Calu3 (cell line): ENCODE data around the gene PODNL1. TPM values are rescaled to one million over a fixed set of nuclear protein-coding genes. Genes with fewer than 3 reads are reported as not detected.

Experiments
- BruUV-seq: library from RNA; stranded (reverse); fragments of 400-500 nt; replicated peaks from 2 replicates; lab custom pipeline; 2021; lab: Mats Ljungman, UMichigan
- CTCF ChIA-PET: fragments of 300-600 bp; sonication (Branson Sonifier 250); formaldehyde crosslinking; loops from one replicate; lab custom pipeline; 2022; ENCODE audit warnings: antibody characterized with exemption; lab: Charles Lee
- DNase-seq: peaks from one replicate; pipeline ENCODE4 v3.0.0; 2022
- H3K27ac Mint-ChIP-seq: one replicate; pipeline ENCODE4 v1.8.0; 2022; ENCODE audit warnings: mixed read lengths; ENCODE audit not compliant: unreplicated experiment
- H3K27me3 Mint-ChIP-seq: one replicate; pipeline ENCODE4 v1.8.0; 2022; ENCODE audit warnings: mixed read lengths; ENCODE audit not compliant: unreplicated experiment
- H3K36me3 Mint-ChIP-seq: one replicate; pipeline ENCODE4 v1.8.0; 2022; ENCODE audit warnings: mild to moderate bottlenecking, moderate library complexity, mixed read lengths; ENCODE audit not compliant: insufficient read depth, unreplicated experiment
- H3K4me1 Mint-ChIP-seq: one replicate; pipeline ENCODE4 v1.8.0; 2022; ENCODE audit warnings: mild to moderate bottlenecking, low read depth, mixed read lengths; ENCODE audit not compliant: unreplicated experiment
- H3K4me3 Mint-ChIP-seq: one replicate; pipeline ENCODE4 v1.8.0; 2022; ENCODE audit warnings: mild to moderate bottlenecking, low read depth, moderate library complexity, mixed read lengths; ENCODE audit not compliant: unreplicated experiment
- H3K9me3 Mint-ChIP-seq: one replicate; pipeline ENCODE4 v1.8.0; 2022; ENCODE audit warnings: low read depth, mixed read lengths; ENCODE audit not compliant: unreplicated experiment
- CTCF ChIP-seq: fragments of 200-600 bp; IDR thresholded peaks from one replicate; pipeline ENCODE4 v1.8.0; 2022; ENCODE audit warnings: antibody characterized with exemption; ENCODE audit not compliant: unreplicated experiment
- intact Hi-C: fragments of 100-400 bp; cut with micrococcal nuclease; formaldehyde crosslinking; loops from one replicate; pipeline ENCODE4 v1.10.0; 2022; ENCODE audit not compliant: unreplicated experiment
- total RNA-seq: library from RNA; stranded (reverse); gene quantifications from 2 replicates; pipeline ENCODE4 v1.2.3, GENCODE V29; 2022

The PODNL1 gene
- total RNA-seq, 1 experiment from 2014 or later: not detected

- no peaks in the 10 kb centered on the region for H3K9me3 Mint-ChIP-seq
- no peaks in the 10 kb centered on the region for H3K4me1 Mint-ChIP-seq
- peak within 1 kb of the TSS; percentile 67 for H3K27ac Mint-ChIP-seq
- BruUV-seq: no TSS peak
- peaks cover 35% of the 10 kb centered on the region for H3K36me3 Mint-ChIP-seq
- DNase-seq: peak; percentile 95
- intact Hi-C loops: no loop called here
- CTCF ChIA-PET: interaction anchor here (0.6 to 0.8 kb wide), 2 partner anchors 50 to 71 kb away, joined by 4 to 5 read pairs; no protein-coding TSS in a partner anchor
- peak within 1 kb of the TSS; percentile 73 for H3K4me3 Mint-ChIP-seq
- H3K27me3 Mint-ChIP-seq: no peaks in the 10 kb centered on the region
- TF ChIP-seq CTCF: no peak
Measured at GRCh38 chr19:13952154-13952930, 14.1 kb upstream of the PODNL1 start, which contains the start of gene DCAF15. TSS of gene DCAF15 (plus strand) at chr19:13952509. CDS start at chr19:13952513, 4 bp downstream.

GRCh38 chr19:13951799-13952153 is 13.6 kb upstream of the PODNL1 start:
- Mint-ChIP-seq H3K9me3 (no peaks in the 10 kb centered on the region), H3K27me3 (no peaks in the 10 kb centered on the region), H3K4me1 (no peaks in the 10 kb centered on the region), H3K36me3 (peaks cover 34% of the 10 kb centered on the region), H3K27ac (peak overlapping the region; percentile 67), H3K4me3 (peak overlapping the region; percentile 73)
- no peak for DNase-seq
- TF ChIP-seq CTCF: no peak
- BruUV-seq: no TSS peak
- CTCF ChIA-PET: interaction anchor here (0.8 kb wide), 1 partner anchor 49 kb away, joined by 5 read pairs; no protein-coding TSS in a partner anchor
- intact Hi-C loops: no loop called here

GRCh38 chr19:13951043-13951442 is 12.8 kb upstream of the PODNL1 start:
- no peak for TF ChIP-seq CTCF
- no peak overlapping the region for H3K27ac Mint-ChIP-seq
- no TSS peak for BruUV-seq
- intact Hi-C loops: no loop called here
- H3K27me3 Mint-ChIP-seq: no peaks in the 10 kb centered on the region
- no peak overlapping the region for H3K4me3 Mint-ChIP-seq
- H3K36me3 Mint-ChIP-seq: peaks cover 29% of the 10 kb centered on the region
- no peak for DNase-seq
- CTCF ChIA-PET: no interaction called here
- H3K4me1 Mint-ChIP-seq: no peaks in the 10 kb centered on the region
- no peaks in the 10 kb centered on the region for H3K9me3 Mint-ChIP-seq

- TF ChIP-seq CTCF: no peak
- intact Hi-C loops: no loop called here
- CTCF ChIA-PET: no interaction called here
- no TSS peak for BruUV-seq
- Mint-ChIP-seq H3K9me3 (no peaks in the 10 kb centered on the region), H3K4me1 (no peaks in the 10 kb centered on the region), H3K4me3 (no peak overlapping the region), H3K27me3 (no peaks in the 10 kb centered on the region), H3K27ac (no peak overlapping the region), H3K36me3 (no peaks in the 10 kb centered on the region)
- no peak for DNase-seq
Measured at GRCh38 chr19:13946414-13946813, 8.2 kb upstream of the PODNL1 start.
